NCI-H2171 (cell line): ENCODE measurements around the gene MSH5.

Experiments used
- DNase-seq: peaks from one replicate; lab custom pipeline; 2025; lab: John Stamatoyannopoulos, UW

MSH5 gene

DNA sequence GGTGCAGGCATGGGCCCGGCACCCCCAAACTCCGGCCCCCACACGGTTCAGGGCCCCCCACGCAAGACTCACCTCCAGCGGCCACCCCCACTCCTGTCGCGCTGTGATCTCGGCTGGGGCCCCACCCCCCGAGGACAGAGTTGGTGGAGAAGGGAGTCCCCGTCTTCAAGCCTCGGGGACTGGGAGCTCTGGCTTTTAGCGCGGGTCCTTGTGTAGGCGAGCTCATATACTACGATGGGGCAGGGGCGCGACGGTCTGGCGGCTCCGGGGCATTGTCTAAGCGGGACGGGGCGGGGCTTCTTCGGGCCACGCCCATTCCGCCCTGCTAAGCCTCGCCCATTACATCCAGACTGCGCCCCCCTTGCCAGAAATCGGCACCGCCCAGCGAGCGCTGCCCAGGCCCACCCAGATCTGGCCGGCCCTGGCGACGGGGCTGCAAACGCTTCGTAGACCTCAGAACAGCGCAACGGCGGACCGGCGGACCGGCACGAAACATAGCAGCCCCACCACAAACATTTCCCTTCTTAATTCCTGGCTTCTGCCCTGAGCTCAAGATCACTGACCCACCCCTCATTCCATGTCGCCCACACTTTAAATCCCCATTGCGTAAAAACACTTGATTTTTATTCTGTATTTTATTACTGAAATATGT is 9.7 kb upstream of the MSH5 start:
- DNase-seq = peak; percentile 24

DNA sequence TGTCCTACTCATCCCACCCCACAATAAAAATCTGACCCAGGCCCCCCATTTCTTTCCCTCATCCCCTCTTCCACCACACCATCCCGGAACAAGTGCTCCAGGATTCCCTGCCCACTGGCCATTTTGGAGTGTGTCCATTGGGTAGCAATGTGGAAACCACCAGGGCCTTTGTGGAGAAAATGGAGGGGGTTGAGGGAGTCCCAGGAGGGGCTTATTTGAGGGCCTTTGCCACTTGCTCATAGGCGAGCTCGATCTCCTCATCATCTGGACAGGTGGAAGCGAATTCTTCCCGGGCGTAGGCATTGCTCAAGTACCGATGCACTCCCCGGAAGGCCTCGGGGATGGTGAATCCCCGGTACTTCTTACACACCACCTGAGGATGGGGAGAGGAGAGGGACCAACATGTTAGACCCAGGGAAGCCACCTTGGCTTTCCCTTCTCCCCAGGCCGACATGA is 9.1 kb upstream of the MSH5 start:
- DNase-seq = no peak

DNA sequence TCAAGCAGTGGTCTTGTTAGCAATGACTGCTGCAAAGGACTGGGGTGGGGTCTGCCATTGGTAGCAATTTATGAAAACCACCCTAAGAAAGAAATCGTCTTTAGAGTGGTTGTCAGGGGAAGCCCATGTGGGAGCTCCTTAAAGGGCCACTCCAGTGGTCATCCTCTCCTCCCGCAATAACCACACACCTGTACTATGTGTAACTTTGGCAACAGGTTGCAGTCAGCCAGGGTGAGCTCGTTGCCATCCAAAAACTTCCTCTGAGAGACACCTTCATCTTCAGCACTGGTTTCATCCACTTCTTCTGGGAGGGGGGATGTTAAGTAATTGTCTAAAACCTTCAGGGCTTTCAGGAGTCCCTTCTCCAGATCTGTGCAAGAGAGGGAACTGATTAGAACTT is 7.8 kb upstream of the MSH5 start:
- no peak for DNase-seq

DNA sequence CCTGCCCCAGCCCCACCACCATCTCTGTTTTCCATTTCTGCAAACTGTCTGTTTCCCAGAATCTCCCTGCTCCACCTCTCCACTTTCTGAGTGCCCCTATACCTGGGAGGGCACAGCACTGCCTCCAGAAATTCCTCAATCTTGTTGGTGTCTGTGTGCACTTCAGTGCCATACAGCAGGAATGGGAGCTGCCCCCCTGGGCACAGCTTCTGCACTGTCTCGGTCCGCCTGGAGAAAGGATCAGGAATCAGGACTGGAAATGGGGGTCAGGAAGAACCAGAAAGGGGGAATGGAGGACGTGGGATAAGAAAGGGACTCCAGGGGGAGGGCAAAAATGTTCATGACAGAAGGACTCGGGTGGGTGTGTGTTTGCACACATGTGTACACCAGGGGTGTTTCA is 6.1 kb upstream of the MSH5 start:
- DNase-seq = no peak

DNA sequence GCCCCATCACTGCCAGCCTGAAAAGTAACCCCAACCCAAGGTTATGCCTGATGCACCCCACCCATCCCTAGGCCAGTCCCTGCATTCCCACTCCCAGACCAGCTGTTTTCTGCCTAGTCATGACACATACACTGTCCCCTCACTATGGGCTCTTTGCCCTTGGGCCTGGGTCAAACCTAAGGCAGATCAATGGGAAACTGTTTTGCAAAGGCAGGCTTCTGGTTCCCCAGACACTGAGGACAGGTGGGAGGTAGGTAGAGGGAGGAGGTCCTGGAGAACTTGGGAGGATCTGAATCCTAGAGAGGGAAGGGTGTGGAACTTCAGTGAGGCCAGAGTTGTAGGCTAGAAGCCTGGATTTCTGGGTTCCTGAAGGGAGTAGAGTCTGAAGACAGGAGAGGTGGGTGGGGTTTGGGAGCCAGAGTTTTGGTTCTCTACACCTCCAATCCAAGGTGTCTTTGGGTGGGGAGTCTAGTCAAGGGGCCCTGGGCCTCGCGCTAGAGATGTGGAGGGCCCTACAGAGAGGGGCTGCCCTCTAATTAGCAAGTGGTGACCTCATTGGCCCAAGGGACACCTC is 5.5 kb upstream of the MSH5 start:
- no peak for DNase-seq

DNA sequence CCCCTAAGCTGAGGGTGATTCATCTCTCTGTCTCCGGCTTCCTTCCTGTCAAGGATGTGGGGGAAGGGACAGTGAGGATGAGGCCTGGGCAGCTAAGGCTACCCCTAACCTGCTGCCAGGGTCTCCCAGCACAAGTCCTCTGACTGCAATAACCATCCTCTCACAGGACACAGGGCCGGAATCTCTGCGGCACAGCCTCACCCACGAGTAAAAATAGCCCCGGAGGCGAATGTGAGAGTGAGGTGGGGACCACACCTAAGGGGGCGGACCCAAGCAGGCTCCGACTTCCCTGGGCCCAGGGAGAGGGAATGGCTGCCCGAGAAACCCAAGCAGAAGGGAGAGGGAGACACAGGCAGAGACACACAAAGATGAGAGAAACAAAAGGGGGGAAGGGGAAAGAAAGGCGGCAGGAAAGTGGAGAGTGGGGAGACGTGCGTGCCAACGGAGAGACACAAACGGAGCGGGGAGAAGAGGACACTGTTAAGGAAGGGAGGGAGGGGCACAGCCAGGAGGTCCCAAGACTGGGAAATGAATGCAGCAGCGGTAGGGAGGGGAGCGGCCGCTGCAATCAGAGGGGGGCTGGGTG is 4.9 kb upstream of the MSH5 start:
- no peak for DNase-seq

DNA sequence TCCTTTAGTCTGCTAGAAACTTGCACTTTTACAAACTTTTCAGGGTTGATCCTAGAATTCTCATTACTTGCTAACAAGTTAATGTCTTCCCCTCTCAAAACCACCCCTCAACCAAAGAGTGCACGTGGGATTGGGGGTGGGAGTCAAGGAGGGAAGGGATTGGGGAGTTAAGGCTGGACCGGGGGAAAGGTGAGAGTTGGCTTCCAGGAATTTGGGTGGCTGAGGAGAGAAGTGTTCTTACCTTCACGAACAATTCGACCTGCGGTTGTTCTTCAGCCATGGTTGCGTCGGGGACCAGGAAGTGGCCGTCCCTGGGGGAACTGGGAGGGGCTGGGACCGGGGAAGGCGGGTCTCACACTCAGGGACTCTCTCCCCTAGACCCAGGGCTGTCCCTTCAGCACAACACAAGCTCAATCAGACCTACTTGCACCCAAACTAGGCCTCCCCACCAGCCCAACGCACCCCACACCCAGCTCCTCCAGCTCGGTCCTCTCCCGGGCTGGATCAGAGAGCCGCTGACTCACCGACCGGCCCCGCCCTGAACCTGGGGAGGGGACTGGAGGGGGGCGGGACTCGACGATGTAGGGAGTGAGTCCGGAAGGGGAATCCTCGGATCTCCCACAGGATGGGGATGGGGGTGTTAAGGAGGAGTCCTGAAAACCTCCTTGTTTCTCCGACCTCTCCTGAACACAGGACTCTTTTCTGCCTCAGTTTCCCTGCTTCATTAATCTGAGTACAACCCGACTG is 3.6 kb upstream of the MSH5 start, which contains the start of gene CLIC1:
Gene CLIC1, minus strand, starts transcription at position 510 of the 747 bp plus-strand sequence. Its CDS starts 230 bp downstream, at position 280.
- DNase-seq = peak; percentile 69

DNA sequence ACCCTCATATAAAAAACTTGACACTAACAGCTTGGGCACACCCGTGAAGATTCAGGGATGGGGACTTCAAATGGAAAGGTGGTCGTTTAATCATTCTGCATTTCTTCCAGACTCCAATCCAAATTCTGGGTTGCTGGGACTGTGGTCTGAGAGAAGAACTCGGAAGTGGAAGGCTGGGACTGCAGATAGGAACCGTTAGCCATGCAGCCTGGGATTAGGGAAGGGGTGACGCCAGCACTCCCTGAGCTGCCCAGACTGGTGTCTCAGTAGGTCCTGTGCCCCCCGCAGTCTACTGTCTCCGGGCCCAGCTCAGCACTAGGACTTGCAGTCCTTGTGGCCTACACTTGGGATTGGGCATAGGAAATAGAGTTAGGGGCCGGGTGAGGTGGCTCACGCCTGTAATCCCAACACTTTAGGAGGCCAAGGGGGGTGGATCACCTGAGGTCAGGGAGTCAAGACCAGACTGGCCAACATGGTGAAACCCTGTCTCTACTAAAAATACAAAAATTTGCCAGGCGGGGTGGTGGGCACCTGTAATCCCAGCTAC is 3.0 kb upstream of the MSH5 start:
- no peak for DNase-seq

DNA sequence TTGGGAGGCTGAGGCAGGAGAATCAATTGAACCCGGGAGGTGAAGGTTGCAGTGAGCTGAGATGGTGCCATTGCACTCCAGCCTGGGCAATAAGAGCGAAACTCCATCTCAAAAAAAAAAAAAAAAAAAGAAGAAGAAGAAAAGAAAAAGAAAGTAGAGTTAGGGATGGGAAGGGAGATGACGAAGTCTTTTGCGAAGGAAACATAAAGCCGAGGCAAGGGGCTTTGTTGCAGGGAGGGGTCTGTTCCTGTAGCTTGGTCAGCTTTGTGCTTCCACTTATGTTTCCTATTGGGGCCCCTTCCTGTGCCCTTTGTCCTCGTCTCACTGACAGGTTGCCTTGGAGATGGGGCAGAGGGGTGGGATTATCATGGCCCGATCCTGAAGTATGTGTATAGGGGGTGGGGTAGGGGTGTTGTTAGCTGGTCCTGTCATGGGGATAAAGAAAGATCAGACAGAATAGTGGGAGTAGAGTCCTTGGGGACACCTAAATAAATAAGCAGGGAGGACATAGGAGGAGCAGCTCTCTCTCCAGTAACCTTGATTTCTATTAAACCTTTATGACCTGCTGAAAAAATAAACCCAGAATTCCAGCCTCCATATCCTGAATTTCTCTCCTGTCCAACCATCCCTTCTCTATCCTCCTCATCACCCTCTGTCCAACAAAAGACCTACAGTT is 2.4 kb upstream of the MSH5 start:
- no peak for DNase-seq

DNA sequence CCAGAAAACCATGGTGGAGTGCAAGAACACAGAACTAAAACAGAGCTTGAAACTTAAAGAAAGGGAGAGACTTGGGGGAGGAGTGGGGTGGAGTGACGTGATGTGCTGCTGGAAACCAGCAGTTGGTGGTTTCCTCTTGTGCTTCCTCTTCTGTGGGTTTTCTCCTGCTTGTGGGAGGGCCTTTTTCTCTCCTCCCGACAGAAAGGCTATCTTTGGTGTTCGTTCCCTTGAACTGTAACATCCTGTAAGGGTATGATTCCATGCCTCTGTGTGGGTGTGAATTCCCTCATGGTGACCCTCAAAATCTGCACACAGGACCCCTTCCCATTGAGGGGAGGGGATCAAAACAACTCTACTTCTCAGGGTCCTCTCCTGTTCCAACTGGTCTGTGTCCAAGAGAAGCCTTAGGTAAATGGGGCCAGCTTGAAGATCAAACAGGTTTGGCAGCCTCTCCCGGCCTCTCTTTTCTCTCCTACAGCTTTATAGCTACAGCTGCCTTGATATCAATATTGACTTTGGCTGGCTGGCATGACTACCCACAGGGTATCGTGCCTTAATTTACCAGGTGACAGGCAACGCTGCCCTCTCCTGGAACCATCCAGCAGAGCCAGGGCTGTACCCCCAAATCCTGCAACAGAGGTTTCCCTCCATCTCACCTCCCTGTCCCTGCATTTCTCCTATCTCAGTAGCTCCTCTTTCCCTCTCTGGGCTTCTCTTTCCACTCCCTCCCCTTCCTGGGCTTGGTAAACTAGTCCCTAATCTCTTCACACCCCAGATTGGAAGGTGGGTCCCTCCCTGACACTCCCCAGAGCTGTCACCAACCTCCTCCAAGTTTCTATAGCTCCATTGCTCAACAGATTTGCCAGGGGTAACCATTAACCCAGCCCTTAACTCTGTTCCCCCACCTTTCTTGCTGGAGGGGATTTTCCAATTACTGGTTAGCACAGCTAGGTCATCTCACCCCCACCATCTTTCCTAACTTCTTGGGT is 1.5 kb upstream of the MSH5 start:
- DNase-seq = no peak

DNA sequence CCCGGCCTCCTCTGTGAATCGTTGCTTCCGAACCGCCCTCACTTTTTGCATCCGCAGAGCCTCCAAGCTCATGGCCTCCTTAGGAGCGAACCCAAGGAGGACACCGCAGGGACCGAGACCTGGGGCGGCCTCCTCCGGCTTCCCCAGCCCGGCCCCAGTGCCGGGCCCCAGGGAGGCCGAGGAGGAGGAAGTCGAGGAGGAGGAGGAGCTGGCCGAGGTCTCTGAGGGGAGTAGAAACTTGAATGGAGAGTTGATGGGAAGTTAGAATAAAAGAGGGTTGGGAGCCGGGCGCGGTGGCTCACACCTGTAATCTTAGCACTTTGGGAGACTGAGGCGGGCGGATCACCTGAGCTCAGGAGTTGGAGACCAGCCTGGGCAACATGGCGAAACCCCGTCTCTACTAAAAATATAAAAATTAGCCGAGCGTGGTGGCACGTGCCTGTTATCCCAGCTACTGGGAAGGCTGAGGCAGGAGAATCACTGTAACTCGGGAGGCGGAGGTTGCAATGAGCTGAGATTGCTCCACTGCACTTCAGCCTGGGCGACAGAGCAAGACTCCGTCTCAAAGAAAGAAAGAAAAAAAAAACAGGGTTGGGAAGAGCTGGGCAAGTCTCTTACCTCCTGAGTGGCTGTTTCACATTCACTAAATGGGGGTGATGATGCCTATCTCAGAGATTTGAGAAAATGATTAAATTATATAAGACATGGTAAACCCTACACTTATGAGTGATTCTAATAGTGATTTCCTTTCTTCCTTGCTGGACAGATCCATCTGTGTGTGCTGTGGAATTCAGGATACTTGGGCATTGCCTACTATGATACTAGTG is 805 bp downstream of the MSH5 start:
- DNase-seq = no peak

DNA sequence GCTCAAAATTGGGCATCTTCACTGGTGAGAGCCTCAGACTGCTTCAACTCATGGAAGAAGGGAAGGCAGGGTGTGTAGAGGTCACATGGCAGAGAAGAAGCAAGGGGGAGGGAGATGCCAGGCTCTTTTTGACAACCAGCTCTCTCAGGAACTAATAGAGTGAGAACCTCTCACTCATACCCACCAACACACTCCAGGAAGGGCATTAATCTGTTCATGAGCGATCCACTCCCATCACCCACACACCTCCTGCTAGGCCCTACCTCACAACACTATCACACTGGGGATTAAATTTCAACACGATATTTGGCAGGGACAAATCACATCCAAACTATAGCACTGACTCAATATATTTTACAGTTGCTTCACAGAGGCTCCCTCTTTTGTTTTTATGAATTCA is 2.0 kb downstream of the MSH5 start:
- DNase-seq = no peak

DNA sequence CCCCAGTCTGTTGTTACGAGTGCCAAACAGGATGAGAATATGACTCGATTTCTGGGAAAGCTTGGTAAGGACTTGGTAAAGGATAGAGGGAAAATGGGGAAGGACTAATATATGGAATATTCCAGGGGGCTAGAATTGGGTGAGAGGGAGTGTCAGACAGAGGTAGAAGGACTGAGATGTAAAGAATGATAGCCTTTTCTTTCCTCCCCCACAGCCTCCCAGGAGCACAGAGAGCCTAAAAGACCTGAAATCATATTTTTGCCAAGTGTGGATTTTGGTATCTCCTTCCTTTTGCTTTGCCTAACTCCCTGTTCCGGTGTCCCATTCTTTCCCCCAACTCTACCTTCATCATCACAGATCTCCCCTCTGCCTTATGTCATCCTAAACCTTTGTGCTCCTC is 3.1 kb downstream of the MSH5 start:
- DNase-seq = no peak

DNA sequence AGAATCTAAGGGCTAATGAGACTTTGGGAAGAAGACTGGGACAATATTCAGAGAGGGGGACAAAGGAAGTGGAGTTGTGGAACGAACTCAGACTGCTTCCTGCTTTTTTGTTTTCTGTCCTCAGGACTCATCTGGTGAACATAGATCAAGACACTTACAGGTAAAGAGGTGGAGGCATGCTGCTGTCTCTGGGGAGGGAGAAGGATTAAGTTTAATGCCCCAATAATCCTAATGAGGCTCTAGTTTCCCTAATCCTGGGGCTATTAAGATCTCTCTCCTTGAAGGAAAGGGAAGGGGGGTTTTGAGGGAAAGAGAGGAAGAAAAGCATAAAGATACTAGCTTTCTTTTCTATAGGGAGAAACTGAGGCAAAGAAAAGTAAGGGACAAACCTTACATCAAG is 4.6 kb downstream of the MSH5 start:
- DNase-seq = no peak

DNA sequence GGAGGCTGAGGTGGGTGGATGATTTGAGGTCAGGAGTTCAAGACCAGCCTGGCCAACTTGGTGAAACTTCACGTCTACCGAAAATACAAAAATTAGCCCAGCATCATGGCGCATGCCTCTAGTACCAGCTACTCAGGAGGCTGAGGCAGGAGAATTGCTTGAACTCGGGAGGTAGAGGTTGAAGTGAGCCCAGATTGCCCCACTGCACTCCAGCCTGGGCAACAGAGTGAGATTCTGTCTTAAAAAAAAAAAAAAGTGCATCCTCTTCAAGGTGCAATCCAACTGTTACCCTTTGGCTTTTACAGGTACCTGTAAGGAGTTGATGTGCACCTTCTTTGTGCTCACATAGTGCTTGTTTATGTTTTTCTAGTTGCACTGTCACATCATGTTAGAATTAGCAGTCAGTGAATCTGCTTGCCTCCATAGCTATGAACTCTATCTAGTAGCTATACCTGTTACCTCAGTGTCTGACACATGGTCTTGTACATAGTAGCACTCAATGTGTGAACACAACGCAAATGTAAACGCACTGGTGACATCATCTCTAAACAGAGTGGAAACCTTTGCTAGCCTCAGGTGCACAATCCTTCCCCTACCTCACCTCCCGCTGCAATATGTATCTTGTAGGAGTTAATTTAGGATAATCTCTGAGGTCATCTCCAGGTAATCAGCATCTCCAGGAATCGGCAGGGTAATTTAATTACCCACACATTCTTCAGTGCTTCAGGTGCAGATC is 9.7 kb downstream of the MSH5 start:
- DNase-seq = no peak

DNA sequence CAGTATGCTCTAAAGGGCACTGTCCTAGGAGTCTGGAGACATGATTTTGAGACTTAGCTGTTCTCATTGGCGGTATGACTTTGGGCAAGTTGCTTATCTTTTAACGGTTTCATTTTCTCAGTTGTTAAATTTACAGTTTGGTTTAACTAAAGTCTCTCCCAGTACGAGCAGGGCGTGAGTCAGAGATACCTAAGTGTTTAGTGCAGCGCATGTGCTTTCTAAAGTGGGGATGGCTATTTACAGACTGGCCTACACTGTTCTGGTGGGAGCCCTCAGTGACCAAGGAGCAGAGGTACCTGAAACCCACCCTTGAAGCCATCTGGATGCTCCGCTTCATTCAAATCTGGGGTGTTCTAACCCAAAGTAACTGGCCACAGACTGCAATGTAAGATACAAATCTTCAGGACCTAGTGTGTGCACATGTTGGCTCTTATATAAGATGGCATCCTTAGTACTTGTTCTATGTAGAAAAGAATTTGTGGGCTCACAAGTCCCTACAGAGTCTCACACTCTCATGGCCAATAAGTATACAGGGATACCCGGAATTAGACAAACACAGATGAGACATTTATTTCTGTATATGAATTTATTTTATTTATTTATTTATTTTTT is 10.7 kb downstream of the MSH5 start:
- no peak for DNase-seq

DNA sequence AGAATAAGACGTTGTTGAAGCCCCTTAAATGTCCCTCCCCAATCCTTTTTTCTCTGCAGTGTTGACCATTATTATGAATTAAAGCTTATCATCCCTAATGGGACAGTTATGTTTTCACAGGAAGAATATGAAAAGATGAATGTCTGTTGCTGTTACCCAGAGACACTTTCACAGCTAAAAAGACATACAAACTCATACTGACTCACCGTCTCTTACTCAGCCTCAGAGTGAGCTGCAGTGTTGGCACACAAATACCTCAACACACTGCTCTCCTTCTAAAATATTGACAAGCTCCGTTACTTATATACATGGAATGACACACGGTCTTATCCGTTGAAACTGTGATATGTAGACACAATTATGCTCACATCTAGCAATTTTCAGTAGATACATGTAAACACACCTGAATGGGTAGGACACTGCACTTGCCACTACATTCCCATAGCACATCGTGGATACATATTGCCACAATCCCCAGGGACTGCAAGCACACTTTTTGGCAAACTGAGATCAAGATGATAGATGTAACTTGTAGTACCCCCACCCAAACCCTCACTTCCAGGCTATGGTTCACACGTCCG is 13.0 kb downstream of the MSH5 start:
- no peak for DNase-seq

DNA sequence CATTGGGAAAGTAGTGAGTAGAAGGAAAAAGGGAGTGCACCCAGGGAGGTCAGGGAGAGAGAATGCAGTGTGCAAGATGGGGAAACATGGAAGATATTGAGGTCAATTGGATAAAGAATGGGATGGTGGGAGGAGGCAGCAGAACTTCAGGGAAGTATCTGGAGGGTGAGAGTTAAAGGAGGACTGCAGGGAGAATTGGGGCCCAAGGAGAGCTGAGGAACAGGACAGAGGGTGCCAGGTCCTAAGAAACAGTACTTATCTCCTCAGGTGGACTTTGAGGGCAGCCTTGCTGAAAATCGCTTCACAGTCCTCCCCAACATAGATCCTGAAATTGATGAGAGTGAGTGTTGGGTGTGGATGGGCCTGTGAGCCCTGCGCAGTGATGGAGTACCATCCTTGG is 18.5 kb downstream of the MSH5 start:
- DNase-seq = no peak
